Gastrocnemius medialis (tissue), 4 donors: ENCODE results near the gene PTPRR. TPM values are rescaled to one million over a fixed set of nuclear protein-coding genes. Genes with fewer than 3 reads are reported as not detected.

Experiments
- ATAC-seq, 2 donors: fragments of 150-250 bp; one replicate each; pipeline ENCODE4 v1.9.1; 2016
- DNase-seq, 2 donors: peaks; one replicate each; pipeline ENCODE4 v3.0.0-alpha.2; 2019
- H3K27ac ChIP-seq, 4 donors: fragments of 200-600 bp; sonication (generic); 1 replicate in 1 of 4; 2 replicates in 3 of 4; pipeline ENCODE4 v1.5.1; 2016 to 2018; ENCODE audit warnings: mild to moderate bottlenecking in 2 of 4, moderate library complexity in 1 of 4
- H3K27me3 ChIP-seq, 3 donors: fragments of 200-600 bp; sonication (generic) in 2 of 3; 1 replicate in 1 of 3; 2 replicates in 2 of 3; pipeline versions ENCODE4 v1.5.1 to v1.6.0; 2016 to 2019; ENCODE audit warnings: mild to moderate bottlenecking in 1 of 3, moderate library complexity in 1 of 3
- H3K36me3 ChIP-seq, 2 donors: fragments of 200-600 bp; sonication (generic) in 1 of 2; one replicate each; pipeline ENCODE4 v1.5.1; 2017 to 2018
- H3K4me1 ChIP-seq, 2 donors: fragments of 200-600 bp; sonication (generic) in 1 of 2; one replicate each; pipeline ENCODE4 v1.5.1; 2016 to 2017; ENCODE audit warnings: mild to moderate bottlenecking in 2 of 2
- H3K4me3 ChIP-seq, 4 donors: fragments of 200-600 bp; sonication (generic) in 3 of 4; 1 replicate in 1 of 4; 2 replicates in 3 of 4; pipeline ENCODE4 v1.5.1; 2016 to 2019; ENCODE audit warnings: mild to moderate bottlenecking in 2 of 4
- H3K9me3 ChIP-seq, 3 donors: fragments of 200-600 bp; sonication (generic) in 2 of 3; 1 replicate in 1 of 3; 2 replicates in 2 of 3; pipeline ENCODE4 v1.5.1; 2016 to 2019
- POLR2A ChIP-seq, 2 donors: fragments of 450-650 bp; IDR thresholded peaks; one replicate each; pipeline ENCODE4 v1.6.1; 2017; ENCODE audit warnings: antibody characterized with exemption in 2 of 2, mild to moderate bottlenecking in 2 of 2, moderate library complexity in 2 of 2
- in situ Hi-C, 4 donors: fragments of 200-750 bp; cut with MboI; loops; one replicate each; pipeline versions ENCODE4 v1.15.0 to v1.8.0; 2017; ENCODE audit warnings: low sequenced_read_pairs in 4 of 4
- intact Hi-C: fragments of 100-400 bp; cut with DNase I; formaldehyde crosslinking; loops from one replicate; pipeline ENCODE4 v1.15.1; 2023; ENCODE audit warnings: low total_unique reads
- total RNA-seq, 4 donors: library from RNA; depleted of rRNA; stranded (reverse); fragments of >200 nt; gene quantifications; one replicate each; pipeline versions ENCODE4 v1.1.0 to v1.2.3, GENCODE V29; 2016
- TF ChIP-seq, protein P1 (sequence below), 5 experiments: fragments of 450-650 bp in 3 of 5; fragments of 200-600 bp in 2 of 5; sonication (generic) in 2 of 5; IDR thresholded peaks in 4 of 5; conservative IDR thresholded peaks in 1 of 5; 1 replicate in 4 of 5; 2 replicates in 1 of 5; pipeline ENCODE4 v1.5.1; 2016 to 2019; ENCODE audit warnings: antibody characterized with exemption in 5 of 5, mild to moderate bottlenecking in 3 of 5, moderate library complexity in 3 of 5

PTPRR gene
- total RNA-seq, 4 donors from 2014 or later, result 0.18 to 0.20 TPM; not detected in 2

DNA sequence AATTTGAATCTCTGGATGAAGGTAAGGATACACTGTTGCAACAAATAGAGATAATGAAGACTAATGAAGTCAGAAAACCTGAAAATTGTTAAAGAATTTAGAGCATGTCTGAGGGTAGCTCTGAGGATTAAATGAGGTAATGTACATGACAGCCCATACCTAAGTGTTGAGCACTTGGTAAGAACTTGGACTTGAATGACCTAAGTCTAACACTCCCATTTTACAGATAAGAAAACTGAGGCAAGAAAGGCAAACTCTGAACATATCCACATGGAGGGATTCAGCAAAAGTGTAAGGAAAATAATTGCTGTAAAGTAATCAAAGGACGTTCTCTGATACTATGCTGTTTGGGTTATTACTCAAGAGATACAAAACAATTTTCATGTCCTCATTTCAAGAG is 312.4 kb downstream of the PTPRR start:
- ATAC-seq (no peak), DNase-seq (no peak)
- peaks cover 0 to 18% (median 5%) of the 10 kb centered on the region in 3 donors for H3K27me3 ChIP-seq
- H3K36me3 ChIP-seq, result no peaks in the 10 kb centered on the region
- H3K27ac ChIP-seq, result peak overlapping the region in 3 of 4 donors; percentile 63 to 72 (median 70)
- TF ChIP-seq, protein P1, sequence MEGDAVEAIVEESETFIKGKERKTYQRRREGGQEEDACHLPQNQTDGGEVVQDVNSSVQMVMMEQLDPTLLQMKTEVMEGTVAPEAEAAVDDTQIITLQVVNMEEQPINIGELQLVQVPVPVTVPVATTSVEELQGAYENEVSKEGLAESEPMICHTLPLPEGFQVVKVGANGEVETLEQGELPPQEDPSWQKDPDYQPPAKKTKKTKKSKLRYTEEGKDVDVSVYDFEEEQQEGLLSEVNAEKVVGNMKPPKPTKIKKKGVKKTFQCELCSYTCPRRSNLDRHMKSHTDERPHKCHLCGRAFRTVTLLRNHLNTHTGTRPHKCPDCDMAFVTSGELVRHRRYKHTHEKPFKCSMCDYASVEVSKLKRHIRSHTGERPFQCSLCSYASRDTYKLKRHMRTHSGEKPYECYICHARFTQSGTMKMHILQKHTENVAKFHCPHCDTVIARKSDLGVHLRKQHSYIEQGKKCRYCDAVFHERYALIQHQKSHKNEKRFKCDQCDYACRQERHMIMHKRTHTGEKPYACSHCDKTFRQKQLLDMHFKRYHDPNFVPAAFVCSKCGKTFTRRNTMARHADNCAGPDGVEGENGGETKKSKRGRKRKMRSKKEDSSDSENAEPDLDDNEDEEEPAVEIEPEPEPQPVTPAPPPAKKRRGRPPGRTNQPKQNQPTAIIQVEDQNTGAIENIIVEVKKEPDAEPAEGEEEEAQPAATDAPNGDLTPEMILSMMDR (IDR thresholded peaks at IDR 0.05 in 4 of 5, conservative IDR thresholded peaks at IDR 0.05 in 1 of 5), result no peak
- no peak for TF ChIP-seq POLR2A (IDR thresholded peaks at IDR 0.05)
- H3K4me3 ChIP-seq, result peak overlapping the region; percentile 50 to 59 (median 54)
- peaks cover 0 to 3% of the 10 kb centered on the region in 2 donors for H3K4me1 ChIP-seq
- intact Hi-C loops, result no loop called here
- H3K9me3 ChIP-seq, result no peaks in the 10 kb centered on the region
- in situ Hi-C loops, result no loop called here

DNA sequence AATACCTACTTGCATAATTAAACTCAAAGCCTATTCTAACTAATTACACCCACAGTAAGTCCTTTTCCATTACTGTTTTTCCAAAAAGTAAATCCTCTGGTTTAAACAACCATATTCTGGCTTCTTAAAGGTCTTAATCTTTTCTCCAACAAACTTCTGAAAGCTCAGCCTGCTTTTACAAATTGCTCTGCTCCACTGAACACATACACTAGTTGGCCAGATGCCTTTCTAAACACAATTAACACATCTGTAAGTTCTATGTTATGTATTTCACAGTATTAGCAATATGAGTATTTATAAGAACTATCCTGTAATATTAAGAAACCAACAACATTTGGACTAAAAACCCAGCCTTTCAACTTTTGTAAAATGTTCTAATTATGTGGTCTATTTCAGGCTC is 313.4 kb downstream of the PTPRR start:
- no peak for ATAC-seq

DNA sequence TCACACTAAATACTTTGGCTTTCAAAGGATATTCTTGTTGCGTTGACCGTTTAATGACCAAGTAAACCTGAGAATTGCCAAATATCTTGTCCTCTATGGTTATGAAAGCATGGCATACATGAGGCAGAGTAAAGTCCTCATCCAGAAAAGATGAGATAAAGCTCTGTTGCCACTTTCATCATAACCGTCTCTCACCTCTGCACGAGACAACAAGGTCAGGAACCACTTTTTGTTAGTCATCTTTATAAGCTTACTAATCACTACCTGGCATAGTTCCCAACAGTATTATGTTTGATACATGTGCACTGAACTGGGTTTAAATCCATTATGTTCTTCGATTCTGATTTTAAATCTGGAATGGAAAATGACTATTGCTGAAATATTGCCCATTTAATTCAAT is 314.6 kb downstream of the PTPRR start:
- Histone ChIP-seq H3K9me3 (no peaks in the 10 kb centered on the region), H3K4me1 (peaks cover 0 to 3% of the 10 kb centered on the region in 2 donors), H3K36me3 (no peaks in the 10 kb centered on the region), H3K4me3 (peak overlapping the region; percentile 30 to 55 (median 40)), H3K27ac (peak overlapping the region in 3 of 4 donors; percentile 13 to 70 (median 56)), H3K27me3 (peaks cover 0 to 17% (median 5%) of the 10 kb centered on the region in 3 donors)
- DNase-seq, result no peak
- no peak for ATAC-seq
- in situ Hi-C loops (no loop called here), intact Hi-C loops (no loop called here)
- TF ChIP-seq, protein P1 (IDR thresholded peaks at IDR 0.05 in 4 of 5, conservative IDR thresholded peaks at IDR 0.05 in 1 of 5), result no peak
- no peak for TF ChIP-seq POLR2A (IDR thresholded peaks at IDR 0.05)

More for the DNA sequence above, 313.4 kb downstream of the PTPRR start:
- in situ Hi-C loops, result no loop called here
- Histone ChIP-seq H3K36me3 (no peaks in the 10 kb centered on the region), H3K4me1 (peaks cover 0 to 3% of the 10 kb centered on the region in 2 donors), H3K4me3 (peak overlapping the region; percentile 50 to 59 (median 54)), H3K27me3 (peaks cover 0 to 18% (median 5%) of the 10 kb centered on the region in 3 donors), H3K27ac (peak overlapping the region; percentile 36 to 72 (median 66)), H3K9me3 (no peaks in the 10 kb centered on the region)
- intact Hi-C loops, result no loop called here
- TF ChIP-seq, protein P1 (IDR thresholded peaks at IDR 0.05 in 4 of 5, conservative IDR thresholded peaks at IDR 0.05 in 1 of 5), result no peak
- no peak for TF ChIP-seq POLR2A (IDR thresholded peaks at IDR 0.05)
- DNase-seq, result no peak

DNA sequence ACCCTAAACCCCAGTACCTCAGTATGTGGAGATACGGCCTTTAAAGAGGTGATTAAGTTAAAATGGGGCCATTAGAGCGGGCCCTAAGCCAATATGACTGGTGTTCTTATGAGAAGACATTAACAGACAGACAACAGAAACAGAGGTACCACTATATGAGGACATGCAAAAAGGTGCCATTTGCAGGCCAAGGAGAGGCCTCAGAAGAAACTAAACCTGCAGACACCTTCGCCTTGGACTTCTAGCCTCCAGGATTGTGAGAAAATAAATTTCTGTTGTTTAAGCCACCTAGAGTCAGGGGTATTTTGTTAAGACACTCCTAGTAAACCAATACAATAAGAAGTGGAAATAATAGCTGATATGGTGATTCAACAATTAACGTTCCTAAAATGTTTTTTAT is 315.9 kb downstream of the PTPRR start:
- peak overlapping the region in 2 of 4 donors; percentile 56 to 70 for H3K27ac ChIP-seq
- intact Hi-C loops, result no loop called here
- TF ChIP-seq, protein P1 (IDR thresholded peaks at IDR 0.05 in 4 of 5, conservative IDR thresholded peaks at IDR 0.05 in 1 of 5), result no peak
- TF ChIP-seq POLR2A (IDR thresholded peaks at IDR 0.05), result no peak

DNA sequence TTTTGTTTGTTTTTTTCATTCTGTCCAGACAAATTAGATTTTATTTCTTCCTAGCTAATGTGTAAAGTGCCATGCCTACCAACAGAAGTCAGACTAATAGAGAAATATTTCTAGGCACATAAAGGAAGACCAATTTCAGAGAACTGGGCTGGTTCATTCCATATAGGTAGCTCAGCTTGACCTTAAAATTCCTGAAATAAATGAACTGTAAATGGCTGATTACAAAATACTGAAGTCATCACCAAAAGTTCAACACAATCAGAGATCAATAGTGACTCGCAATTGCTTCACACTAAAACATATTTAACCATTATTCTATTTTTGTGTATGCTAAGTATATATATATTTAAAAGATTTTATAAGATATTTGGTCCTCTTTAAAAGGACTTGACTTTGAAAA is 317.5 kb downstream of the PTPRR start:
- intact Hi-C loops (no loop called here), in situ Hi-C loops (no loop called here)
- H3K27ac ChIP-seq, result peak overlapping the region in 2 of 4 donors; percentile 4 to 28
- no peaks in the 10 kb centered on the region for H3K4me1 ChIP-seq
- H3K4me3 ChIP-seq, result peak overlapping the region in 1 of 4 donors; percentile 30
- ATAC-seq (no peak), DNase-seq (no peak)
- H3K9me3 ChIP-seq, result no peaks in the 10 kb centered on the region
- H3K27me3 ChIP-seq, result peaks cover 0 to 6% (median 5%) of the 10 kb centered on the region in 3 donors
- TF ChIP-seq, protein P1 (IDR thresholded peaks at IDR 0.05 in 4 of 5, conservative IDR thresholded peaks at IDR 0.05 in 1 of 5), result no peak
- no peak for TF ChIP-seq POLR2A (IDR thresholded peaks at IDR 0.05)
- no peaks in the 10 kb centered on the region for H3K36me3 ChIP-seq

More for the DNA sequence above, 315.9 kb downstream of the PTPRR start:
- peaks cover 0 to 3% of the 10 kb centered on the region in 2 donors for H3K4me1 ChIP-seq
- H3K9me3 ChIP-seq, result no peaks in the 10 kb centered on the region
- peak overlapping the region; percentile 30 to 55 (median 40) for H3K4me3 ChIP-seq
- in situ Hi-C loops, result no loop called here
- DNase-seq (no peak), ATAC-seq (no peak)
- no peaks in the 10 kb centered on the region for H3K36me3 ChIP-seq
- peaks cover 0 to 13% (median 5%) of the 10 kb centered on the region in 3 donors for H3K27me3 ChIP-seq
